GM13977 (cell line): ENCODE data around the gene XIRP2.
"Not testable (repeated sequence)": the region's sequence is repeated elsewhere in the genome, so short reads cannot be mapped to it uniquely, and the experiment has no call there.

Experiments
- DNase-seq: peaks from one replicate; pipeline ENCODE4 v3.0.0; 2012; ENCODE audit warnings: low spot score
- in situ Hi-C: fragments of 300-500 bp; cut with MboI; formaldehyde crosslinking; loops from one replicate; pipeline ENCODE4 v1.12.0; 2022; ENCODE audit warnings: low sequenced_read_pairs, low pct_unique_long_range_greater_than_20kb, mixed read lengths, inconsistent platforms; ENCODE audit not compliant: unreplicated experiment
- TF ChIP-seq, protein P1 (sequence below): IDR thresholded peaks from 2 replicates; pipeline ENCODE4 v1.5.1; 2012; ENCODE audit warnings: mild to moderate bottlenecking, control low read depth; ENCODE audit not compliant: insufficient read depth; ENCODE audit errors: extremely low read depth, missing control alignments

The XIRP2 gene

DNA sequence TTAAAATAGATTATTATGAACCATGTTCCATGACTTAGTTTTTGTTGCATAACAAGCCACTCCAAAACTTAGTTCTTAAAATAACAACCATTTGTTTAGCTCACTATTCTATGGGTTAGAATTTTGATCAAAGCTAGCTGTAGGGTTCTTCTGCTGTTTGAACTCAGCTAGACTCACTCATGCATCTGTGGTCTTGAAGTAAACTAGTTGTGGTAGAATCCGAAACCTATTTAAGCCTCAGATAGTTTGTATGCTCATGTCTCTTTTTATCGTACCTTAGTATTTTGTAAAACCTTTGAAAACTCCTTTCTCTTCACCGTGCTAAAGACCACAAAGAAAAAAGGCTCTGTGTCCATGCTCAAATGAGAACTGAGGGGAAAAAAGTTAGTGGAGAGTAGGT lies 166.6 kb downstream of the XIRP2 start:
- TF ChIP-seq, protein P1, sequence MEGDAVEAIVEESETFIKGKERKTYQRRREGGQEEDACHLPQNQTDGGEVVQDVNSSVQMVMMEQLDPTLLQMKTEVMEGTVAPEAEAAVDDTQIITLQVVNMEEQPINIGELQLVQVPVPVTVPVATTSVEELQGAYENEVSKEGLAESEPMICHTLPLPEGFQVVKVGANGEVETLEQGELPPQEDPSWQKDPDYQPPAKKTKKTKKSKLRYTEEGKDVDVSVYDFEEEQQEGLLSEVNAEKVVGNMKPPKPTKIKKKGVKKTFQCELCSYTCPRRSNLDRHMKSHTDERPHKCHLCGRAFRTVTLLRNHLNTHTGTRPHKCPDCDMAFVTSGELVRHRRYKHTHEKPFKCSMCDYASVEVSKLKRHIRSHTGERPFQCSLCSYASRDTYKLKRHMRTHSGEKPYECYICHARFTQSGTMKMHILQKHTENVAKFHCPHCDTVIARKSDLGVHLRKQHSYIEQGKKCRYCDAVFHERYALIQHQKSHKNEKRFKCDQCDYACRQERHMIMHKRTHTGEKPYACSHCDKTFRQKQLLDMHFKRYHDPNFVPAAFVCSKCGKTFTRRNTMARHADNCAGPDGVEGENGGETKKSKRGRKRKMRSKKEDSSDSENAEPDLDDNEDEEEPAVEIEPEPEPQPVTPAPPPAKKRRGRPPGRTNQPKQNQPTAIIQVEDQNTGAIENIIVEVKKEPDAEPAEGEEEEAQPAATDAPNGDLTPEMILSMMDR = no peak
- DNase-seq = no peak
- in situ Hi-C loops = no loop called here

DNA sequence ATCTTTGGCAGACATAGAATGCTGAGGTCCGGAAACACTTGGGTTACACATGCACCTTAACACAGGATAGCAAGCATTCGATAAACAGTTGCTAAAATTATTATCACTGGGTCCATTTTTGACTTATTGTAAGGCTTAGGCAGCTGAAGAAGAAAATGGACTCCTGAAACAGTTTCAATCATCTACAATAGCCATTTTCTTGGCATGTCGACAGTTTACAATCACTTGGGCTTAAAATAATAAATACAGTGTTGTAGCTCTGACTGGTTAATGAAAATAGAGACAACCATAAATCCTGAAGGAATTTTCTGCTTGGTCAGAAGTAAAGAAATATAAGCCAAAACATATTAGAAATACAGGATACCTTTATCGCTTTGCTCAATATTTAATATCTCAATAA lies 169.2 kb downstream of the XIRP2 start:
- TF ChIP-seq, protein P1 = no peak
- DNase-seq = no peak
- in situ Hi-C loops = no loop called here

DNA sequence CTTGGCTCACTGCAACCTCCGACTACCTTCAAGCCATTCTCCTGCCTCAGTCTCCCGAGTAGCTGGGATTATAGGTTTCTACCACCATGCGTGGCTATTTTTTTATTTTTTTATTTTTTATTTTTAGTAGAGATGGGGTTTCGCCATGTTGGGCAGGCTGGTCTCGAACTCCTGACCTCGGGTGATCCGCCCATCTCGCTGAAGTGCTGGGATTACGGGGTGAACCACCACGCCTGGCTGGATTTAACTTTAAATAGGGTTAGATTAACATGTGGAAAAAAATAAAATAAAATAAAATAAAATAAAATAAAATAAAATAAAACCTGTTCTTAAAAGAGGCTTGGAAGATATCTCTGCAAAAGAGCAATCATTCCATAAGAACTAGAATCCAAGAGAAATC lies 170.9 kb downstream of the XIRP2 start:
- TF ChIP-seq, protein P1 = no peak
- in situ Hi-C loops = no loop called here
- DNase-seq = no peak

DNA sequence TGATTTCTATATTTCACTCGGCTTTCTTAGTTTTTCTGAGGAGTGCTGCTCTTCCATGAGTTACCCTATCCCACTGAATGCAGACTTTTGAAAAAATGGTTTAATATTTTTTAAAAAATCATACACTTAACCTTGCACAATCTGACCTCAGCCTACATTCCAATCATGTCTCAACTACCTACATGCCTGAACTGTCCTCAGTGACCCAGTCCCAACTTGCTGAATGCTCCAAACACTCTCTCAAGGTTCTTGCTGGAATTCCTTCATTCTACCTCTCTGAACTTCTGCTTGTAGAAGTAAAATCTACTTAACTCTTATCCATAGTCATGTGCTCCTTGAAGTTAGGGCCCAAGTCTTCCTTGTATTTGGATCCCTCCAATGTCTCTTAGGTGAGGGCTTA lies 181.6 kb downstream of the XIRP2 start:
- in situ Hi-C loops = no loop called here
- TF ChIP-seq, protein P1 = no peak
- DNase-seq = no peak

DNA sequence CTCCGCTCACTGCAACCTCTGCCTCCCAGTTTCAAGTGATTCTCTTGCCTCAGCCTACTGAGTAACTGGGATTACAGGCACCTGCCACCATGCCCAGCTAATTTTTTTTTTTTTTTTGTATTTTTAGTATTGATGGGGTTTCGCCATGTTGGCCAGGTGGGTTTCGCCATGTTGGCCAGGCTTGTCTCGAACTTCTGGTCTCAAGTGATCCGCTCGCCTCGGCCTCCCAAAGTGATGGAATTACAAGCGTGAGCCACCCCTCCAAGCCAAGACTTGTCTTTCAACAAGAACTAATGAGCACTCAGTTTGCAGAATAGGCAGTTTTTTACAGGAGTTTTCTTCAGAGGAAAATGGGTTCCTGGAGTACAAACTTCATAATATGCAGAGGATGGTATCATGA lies 187.4 kb downstream of the XIRP2 start:
- DNase-seq, in situ Hi-C loops: not testable (repeated sequence)

DNA sequence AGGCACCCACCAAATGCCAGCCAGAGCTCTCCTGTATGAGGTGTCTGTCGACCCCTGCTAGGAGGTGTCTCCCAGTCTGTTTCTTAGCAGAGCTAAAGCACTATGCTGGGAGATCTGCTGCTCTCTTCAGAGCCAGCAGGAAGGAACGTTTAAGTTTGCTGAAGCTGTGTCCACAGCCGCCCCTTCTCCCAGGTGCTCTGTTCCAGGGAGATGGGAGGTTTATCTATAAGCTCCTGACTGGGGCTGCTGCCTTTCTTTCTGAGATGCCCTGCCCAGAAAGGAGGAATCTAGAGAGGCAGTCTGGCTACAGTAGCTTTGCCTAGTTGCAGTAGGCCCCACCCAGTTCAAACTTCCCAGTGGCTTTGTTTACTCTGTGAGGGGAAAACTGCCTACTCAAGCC lies 210.7 kb downstream of the XIRP2 start:
- DNase-seq, in situ Hi-C loops: not testable (repeated sequence)

DNA sequence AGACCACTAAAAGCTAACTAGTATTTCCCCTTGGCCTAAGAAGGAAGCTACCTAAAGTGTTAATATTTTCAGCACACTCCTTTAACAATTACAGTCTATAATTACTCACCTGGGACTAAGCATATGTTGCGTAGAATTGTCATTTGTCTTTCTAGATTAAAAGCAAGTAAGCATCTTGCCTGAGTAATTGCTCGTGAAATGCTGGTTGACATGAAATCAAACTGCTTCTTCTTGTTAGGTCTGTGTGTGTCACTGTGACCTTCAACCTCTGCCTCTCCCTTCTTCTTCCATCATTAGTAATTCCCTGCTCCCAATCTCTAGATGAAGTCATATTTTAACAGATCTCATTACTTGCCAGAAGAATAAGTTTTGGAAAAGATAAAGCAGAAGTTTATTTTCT lies 212.2 kb downstream of the XIRP2 start:
- no peak for DNase-seq
- in situ Hi-C loops = no loop called here
- TF ChIP-seq, protein P1 = no peak

DNA sequence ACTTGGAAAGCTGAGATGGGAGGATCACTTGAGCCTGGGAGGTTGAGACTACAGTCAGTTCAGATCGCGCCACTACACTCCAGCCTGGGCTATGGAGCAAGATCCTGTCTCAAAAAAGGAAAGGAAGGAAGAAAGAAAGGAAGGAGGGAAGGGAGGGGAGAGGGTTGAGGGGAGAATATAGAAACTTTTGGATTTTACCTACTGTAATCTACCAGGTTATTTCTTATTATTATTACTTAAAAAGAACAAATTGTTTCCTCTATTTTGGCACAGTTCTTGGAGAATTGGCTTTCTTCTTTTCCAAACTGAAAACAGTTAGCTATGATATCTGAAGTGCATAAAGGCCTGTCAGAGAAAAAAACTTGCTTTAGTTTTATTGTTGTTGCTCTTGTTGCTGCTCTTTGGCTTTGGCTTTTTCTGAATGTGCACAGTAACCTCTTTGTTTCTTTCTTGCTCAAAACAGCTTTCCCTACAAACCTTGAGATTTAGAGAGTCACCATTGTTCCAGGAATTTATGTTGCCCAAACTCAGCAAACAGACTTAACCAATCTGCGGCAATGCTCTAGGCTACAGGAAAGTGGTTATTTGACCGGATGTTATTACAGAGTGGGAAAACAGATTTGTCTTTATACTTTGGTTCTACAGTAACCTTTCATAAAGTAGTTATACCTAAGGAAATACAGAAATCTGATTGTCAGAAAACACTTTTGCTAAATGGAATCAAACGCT lies 214.9 kb downstream of the XIRP2 start:
- DNase-seq = no peak
- in situ Hi-C loops = no loop called here
- TF ChIP-seq, protein P1 = no peak
